DOHH2 (cell line): ENCODE data around the gene SHQ1.

Experiments used
- EZH2phosphoT487 ChIP-seq: fragments of 200-600 bp; sonication (generic); IDR thresholded peaks from 2 replicates; pipeline ENCODE4 v1.6.1; 2017; ENCODE audit warnings: borderline replicate concordance, mild to moderate bottlenecking, antibody characterized with exemption, low read length, moderate library complexity, mixed read lengths
- TF ChIP-seq, protein P1 (sequence below): fragments of 200-600 bp; sonication (generic); IDR thresholded peaks from one replicate; pipeline ENCODE4 v1.5.1; 2014; ENCODE audit warnings: antibody characterized with exemption, mild to moderate bottlenecking, low read depth, low read length; ENCODE audit not compliant: poor library complexity, severe bottlenecking

DNA sequence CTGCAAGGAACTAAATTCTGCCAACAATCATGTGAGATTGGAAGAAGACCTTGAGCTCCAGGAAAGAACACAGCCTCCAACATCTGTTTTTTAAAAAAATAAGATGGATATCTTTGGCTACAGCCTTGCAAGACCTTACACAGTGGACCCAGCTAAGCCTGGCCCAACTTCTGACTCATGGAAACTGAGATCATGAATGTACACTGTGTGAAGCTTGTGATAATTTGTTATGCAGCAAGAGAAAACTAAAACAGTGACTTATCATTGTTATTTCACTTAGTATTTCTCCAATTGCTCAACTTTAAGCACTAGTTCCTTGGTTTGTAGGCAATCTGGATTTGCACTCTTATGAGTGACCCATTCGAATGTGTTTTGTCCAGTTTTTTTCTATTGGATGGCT lies 29.3 kb downstream of the SHQ1 start:
- TF ChIP-seq, protein P1, sequence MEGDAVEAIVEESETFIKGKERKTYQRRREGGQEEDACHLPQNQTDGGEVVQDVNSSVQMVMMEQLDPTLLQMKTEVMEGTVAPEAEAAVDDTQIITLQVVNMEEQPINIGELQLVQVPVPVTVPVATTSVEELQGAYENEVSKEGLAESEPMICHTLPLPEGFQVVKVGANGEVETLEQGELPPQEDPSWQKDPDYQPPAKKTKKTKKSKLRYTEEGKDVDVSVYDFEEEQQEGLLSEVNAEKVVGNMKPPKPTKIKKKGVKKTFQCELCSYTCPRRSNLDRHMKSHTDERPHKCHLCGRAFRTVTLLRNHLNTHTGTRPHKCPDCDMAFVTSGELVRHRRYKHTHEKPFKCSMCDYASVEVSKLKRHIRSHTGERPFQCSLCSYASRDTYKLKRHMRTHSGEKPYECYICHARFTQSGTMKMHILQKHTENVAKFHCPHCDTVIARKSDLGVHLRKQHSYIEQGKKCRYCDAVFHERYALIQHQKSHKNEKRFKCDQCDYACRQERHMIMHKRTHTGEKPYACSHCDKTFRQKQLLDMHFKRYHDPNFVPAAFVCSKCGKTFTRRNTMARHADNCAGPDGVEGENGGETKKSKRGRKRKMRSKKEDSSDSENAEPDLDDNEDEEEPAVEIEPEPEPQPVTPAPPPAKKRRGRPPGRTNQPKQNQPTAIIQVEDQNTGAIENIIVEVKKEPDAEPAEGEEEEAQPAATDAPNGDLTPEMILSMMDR, result no peak
- TF ChIP-seq EZH2phosphoT487, result no peak
